ENCODE data around the gene TAF11L9.
"Not testable (repeated sequence)": the region's sequence is repeated elsewhere in the genome, so short reads cannot be mapped to it uniquely, and the experiment has no call there.

Gene TAF11L9

DNA sequence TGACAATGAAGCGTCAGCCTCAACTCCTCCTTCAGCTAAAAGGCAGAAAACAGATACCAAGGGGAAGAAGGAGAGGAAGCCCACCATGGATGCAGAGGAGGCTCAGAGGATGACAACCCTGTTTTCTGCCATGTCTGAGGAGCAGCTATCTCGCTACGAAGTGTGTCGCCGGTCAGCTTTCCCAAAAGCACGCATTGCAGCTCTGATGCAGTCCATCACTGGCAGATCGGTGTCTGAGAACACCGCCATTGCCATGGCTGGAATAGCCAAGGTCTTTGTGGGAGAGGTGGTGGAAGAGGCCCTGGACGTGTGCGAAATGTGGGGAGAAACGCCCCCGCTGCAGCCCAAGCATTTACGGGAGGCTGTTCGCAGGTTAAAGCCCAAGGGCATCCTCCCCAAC, 10.8 kb upstream of the TAF11L9 start:
- in situ Hi-C loops (cut with MboI; ENCODE audit: low pct_unique_long_range_greater_than_20kb, low sequenced_read_pairs, unreplicated experiment) = no loop called here

DNA sequence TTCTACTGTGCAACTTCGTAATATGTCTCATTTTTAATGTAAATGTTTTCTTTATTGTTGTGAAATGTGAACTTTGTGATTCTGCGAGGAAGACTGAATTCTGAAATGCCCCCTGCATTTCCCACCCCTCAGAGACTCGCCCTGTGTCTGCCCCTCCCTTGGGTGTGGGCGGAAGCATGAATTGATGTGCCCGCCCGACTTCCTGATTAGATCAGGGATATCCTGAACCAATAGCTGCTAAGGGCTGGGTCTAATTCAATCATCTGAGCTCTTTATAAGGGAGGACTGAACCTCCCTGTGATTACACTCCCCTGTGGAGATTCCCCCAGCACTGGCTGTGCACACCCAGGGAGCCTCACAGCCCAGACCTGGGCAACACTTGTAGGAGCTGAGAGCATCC, 9.7 kb upstream of the TAF11L9 start, which contains the start of gene TAF11L11:
TSS of gene TAF11L11 (plus strand) at position 304 of the 400 bp plus-strand sequence.
- in situ Hi-C loops (cut with MboI; ENCODE audit: low pct_unique_long_range_greater_than_20kb, low sequenced_read_pairs, unreplicated experiment); DNase-seq (ENCODE audit: low spot score): not testable (repeated sequence)

More for the DNA sequence above, 10.8 kb upstream of the TAF11L9 start:
- TF ChIP-seq, protein P1, sequence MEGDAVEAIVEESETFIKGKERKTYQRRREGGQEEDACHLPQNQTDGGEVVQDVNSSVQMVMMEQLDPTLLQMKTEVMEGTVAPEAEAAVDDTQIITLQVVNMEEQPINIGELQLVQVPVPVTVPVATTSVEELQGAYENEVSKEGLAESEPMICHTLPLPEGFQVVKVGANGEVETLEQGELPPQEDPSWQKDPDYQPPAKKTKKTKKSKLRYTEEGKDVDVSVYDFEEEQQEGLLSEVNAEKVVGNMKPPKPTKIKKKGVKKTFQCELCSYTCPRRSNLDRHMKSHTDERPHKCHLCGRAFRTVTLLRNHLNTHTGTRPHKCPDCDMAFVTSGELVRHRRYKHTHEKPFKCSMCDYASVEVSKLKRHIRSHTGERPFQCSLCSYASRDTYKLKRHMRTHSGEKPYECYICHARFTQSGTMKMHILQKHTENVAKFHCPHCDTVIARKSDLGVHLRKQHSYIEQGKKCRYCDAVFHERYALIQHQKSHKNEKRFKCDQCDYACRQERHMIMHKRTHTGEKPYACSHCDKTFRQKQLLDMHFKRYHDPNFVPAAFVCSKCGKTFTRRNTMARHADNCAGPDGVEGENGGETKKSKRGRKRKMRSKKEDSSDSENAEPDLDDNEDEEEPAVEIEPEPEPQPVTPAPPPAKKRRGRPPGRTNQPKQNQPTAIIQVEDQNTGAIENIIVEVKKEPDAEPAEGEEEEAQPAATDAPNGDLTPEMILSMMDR (IDR thresholded peaks at IDR 0.05; ENCODE audit: extremely low read depth, insufficient read depth, missing control alignments) = no peak
- no peak for DNase-seq (ENCODE audit: low spot score)

DNA sequence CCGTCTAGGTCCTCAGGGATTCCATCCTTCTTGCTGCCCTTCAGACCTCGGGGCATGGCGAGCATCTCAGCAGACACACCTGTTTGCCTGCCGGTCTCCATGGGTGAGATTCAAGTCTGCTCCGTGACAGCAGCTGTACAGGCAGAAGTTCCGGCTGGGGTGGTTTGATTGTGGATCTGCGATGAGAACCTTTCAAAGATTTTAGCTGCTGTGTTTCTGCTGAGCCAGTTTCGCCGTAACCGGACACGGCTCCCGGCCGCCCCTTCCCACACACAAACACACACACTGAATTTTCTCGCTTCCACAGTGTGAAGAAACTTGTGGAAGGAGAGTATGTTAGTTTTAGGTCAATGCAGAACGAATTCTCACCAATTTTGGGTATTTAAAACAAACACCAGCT, 3.5 kb upstream of the TAF11L9 start, which contains the start of gene TAF11L10:
TSS of gene TAF11L10 (minus strand) at position 101 of the 400 bp plus-strand sequence.
- in situ Hi-C loops (cut with MboI; ENCODE audit: low pct_unique_long_range_greater_than_20kb, low sequenced_read_pairs, unreplicated experiment); DNase-seq (ENCODE audit: low spot score): not testable (repeated sequence)

DNA sequence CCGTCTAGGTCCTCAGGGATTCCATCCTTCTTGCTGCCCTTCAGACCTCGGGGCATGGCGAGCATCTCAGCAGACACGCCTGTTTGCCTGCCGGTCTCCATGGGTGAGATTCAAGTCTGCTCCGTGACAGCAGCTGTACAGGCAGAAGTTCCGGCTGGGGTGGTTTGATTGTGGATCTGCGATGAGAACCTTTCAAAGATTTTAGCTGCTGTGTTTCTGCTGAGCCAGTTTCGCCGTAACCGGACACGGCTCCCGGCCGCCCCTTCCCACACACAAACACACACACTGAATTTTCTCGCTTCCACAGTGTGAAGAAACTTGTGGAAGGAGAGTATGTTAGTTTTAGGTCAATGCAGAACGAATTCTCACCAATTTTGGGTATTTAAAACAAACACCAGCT, 3.3 kb downstream of the TAF11L9 start, which contains the start of gene TAF11L8:
TSS of gene TAF11L8 (minus strand) at position 101 of the 400 bp plus-strand sequence.
- DNase-seq (ENCODE audit: low spot score); in situ Hi-C loops (cut with MboI; ENCODE audit: low pct_unique_long_range_greater_than_20kb, low sequenced_read_pairs, unreplicated experiment): not testable (repeated sequence)

DNA sequence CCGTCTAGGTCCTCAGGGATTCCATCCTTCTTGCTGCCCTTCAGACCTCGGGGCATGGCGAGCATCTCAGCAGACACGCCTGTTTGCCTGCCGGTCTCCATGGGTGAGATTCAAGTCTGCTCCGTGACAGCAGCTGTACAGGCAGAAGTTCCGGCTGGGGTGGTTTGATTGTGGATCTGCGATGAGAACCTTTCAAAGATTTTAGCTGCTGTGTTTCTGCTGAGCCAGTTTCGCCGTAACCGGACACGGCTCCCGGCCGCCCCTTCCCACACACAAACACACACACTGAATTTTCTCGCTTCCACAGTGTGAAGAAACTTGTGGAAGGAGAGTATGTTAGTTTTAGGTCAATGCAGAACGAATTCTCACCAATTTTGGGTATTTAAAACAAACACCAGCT, 8.5 kb downstream of the TAF11L9 start, which contains the start of gene TAF11L7:
TSS of gene TAF11L7 (minus strand) at position 101 of the 400 bp plus-strand sequence.
- in situ Hi-C loops (cut with MboI; ENCODE audit: low pct_unique_long_range_greater_than_20kb, low sequenced_read_pairs, unreplicated experiment); DNase-seq (ENCODE audit: low spot score): not testable (repeated sequence)
